ENCODE data around the gene ITGA11. TPM values are rescaled to one million over a fixed set of nuclear protein-coding genes. Genes with fewer than 3 reads are reported as not detected.
A peak's percentile ranks its signal among the peaks of the same experiment; 100 is the strongest.

The ITGA11 gene
- total and polyA plus RNA-seq, 2 donors from 2014 or later: 3.4 to 11.1 TPM

DNA sequence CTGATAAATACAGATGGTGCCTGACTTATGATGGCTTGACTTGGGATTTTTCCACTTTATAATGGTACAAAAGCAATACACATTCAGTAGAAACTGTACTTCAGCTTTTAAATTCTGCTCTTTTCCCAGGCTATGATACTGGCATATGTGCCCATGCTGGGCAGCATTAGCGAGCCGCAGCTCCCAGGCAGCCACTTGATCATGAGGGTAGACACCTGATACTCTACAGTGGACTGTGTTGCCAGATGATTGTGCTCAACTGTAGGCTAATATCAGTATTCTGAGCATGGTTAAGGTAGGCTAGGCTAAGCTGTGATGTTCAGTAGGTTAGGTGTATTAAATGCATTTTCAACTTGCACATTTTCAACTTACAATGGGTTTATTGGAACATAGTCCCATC, 172.1 kb downstream of the ITGA11 start:
- no peak for DNase-seq
- TF ChIP-seq, protein P1, sequence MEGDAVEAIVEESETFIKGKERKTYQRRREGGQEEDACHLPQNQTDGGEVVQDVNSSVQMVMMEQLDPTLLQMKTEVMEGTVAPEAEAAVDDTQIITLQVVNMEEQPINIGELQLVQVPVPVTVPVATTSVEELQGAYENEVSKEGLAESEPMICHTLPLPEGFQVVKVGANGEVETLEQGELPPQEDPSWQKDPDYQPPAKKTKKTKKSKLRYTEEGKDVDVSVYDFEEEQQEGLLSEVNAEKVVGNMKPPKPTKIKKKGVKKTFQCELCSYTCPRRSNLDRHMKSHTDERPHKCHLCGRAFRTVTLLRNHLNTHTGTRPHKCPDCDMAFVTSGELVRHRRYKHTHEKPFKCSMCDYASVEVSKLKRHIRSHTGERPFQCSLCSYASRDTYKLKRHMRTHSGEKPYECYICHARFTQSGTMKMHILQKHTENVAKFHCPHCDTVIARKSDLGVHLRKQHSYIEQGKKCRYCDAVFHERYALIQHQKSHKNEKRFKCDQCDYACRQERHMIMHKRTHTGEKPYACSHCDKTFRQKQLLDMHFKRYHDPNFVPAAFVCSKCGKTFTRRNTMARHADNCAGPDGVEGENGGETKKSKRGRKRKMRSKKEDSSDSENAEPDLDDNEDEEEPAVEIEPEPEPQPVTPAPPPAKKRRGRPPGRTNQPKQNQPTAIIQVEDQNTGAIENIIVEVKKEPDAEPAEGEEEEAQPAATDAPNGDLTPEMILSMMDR (IDR thresholded peaks at IDR 0.05; ENCODE audit: borderline replicate concordance, extremely low read depth, insufficient read depth): no peak
- Histone ChIP-seq H3K4me3 (ENCODE audit: low read length in 3 of 3) (no peak overlapping the region), H3K9ac (ENCODE audit: low read length in 3 of 3) (no peak overlapping the region), H3K4me1 (ENCODE audit: control insufficient read depth in 2 of 3, insufficient read depth in 2 of 3, low read depth in 1 of 3, low read length in 3 of 3) (peaks cover 0 to 2% (median 0%) of the 10 kb centered on the region in 3 donors), H3K9me3 (ENCODE audit: control insufficient read depth in 2 of 3, insufficient read depth in 1 of 3, low read length in 3 of 3) (no peaks in the 10 kb centered on the region), H3K36me3 (ENCODE audit: control insufficient read depth in 2 of 3, insufficient read depth in 3 of 3, low read length in 3 of 3) (no peaks in the 10 kb centered on the region), H3K27ac (ENCODE audit: low read depth in 2 of 2, low read length in 2 of 2) (no peak overlapping the region), H3K27me3 (ENCODE audit: control insufficient read depth, insufficient read depth, low read length) (no peaks in the 10 kb centered on the region)
- no peak for FAIRE-seq
- intact Hi-C loops (cut with DNase I): no loop called here

GRCh38 chr15:68258692-68259091, 173.3 kb downstream of the ITGA11 start:
- DNase-seq (no peak), FAIRE-seq (no peak)
- Histone ChIP-seq H3K9me3 (ENCODE audit: control insufficient read depth in 2 of 3, insufficient read depth in 1 of 3, low read length in 3 of 3) (no peaks in the 10 kb centered on the region), H3K4me3 (ENCODE audit: low read length in 3 of 3) (no peak overlapping the region), H3K9ac (ENCODE audit: low read length in 3 of 3) (no peak overlapping the region), H3K4me1 (ENCODE audit: control insufficient read depth in 2 of 3, insufficient read depth in 2 of 3, low read depth in 1 of 3, low read length in 3 of 3) (peaks cover 0 to 2% (median 0%) of the 10 kb centered on the region in 3 donors), H3K27me3 (ENCODE audit: control insufficient read depth, insufficient read depth, low read length) (no peaks in the 10 kb centered on the region), H3K27ac (ENCODE audit: low read depth in 2 of 2, low read length in 2 of 2) (no peak overlapping the region), H3K36me3 (ENCODE audit: control insufficient read depth in 2 of 3, insufficient read depth in 3 of 3, low read length in 3 of 3) (no peaks in the 10 kb centered on the region)
- intact Hi-C loops (cut with DNase I): no loop called here
- TF ChIP-seq, protein P1 (IDR thresholded peaks at IDR 0.05; ENCODE audit: borderline replicate concordance, extremely low read depth, insufficient read depth): no peak

DNA sequence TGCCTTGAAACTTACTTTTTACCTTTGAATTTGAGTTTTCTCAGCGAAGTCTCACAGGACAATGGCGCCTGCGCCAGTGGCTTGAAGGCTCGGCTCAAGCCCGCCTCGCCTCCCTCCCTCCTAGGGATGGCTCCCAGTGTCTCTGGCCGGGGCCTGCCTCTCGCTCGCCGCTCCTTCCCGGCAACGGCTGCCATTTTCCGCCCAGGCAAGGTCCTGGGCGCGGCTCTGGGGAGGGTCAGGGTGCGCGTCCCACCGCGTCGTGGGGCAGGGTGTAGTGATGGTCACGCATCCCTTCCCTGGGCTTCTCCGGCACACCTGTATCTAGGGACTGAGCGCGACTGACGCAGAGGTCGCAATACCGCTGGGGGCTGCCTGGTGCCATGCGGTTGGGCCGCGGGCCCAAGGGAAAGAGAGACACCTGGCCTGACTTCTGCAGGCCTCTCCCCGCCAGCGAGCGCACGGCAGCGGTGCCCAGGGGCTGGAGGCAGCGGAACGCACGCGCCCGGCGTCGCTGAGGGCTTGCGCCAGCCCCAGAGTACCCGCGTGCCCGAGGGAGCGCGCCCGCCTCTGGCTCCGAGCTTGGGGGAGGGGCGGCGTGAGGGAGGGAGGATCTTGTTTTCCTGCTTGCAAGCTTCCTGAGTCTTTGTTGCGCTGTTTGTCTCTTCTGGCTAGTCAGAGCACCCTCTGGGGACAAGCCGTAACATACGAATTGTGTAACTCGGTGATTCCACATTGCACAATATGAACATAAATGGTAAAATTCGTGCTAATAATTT, 175.1 kb downstream of the ITGA11 start:
- no peaks in the 10 kb centered on the region for H3K36me3 ChIP-seq (ENCODE audit: control insufficient read depth in 2 of 3, insufficient read depth in 3 of 3, low read length in 3 of 3)
- H3K9ac ChIP-seq (ENCODE audit: low read length in 3 of 3): peak overlapping the region; percentile 39 to 76 (median 61)
- H3K4me1 ChIP-seq (ENCODE audit: control insufficient read depth in 2 of 3, insufficient read depth in 2 of 3, low read depth in 1 of 3, low read length in 3 of 3): peaks cover 0 to 7% (median 0%) of the 10 kb centered on the region in 3 donors
- H3K9me3 ChIP-seq (ENCODE audit: control insufficient read depth in 2 of 3, insufficient read depth in 1 of 3, low read length in 3 of 3): no peaks in the 10 kb centered on the region
- no peak for FAIRE-seq
- intact Hi-C loops (cut with DNase I): no loop called here
- TF ChIP-seq, protein P1 (IDR thresholded peaks at IDR 0.05; ENCODE audit: borderline replicate concordance, extremely low read depth, insufficient read depth): no peak
- DNase-seq: peak; percentile 93 to 96 (median 95)
- H3K27me3 ChIP-seq (ENCODE audit: control insufficient read depth, insufficient read depth, low read length): no peaks in the 10 kb centered on the region
- peak overlapping the region; percentile 81 to 91 for H3K27ac ChIP-seq (ENCODE audit: low read depth in 2 of 2, low read length in 2 of 2)
- H3K4me3 ChIP-seq (ENCODE audit: low read length in 3 of 3): peak overlapping the region; percentile 56 to 71 (median 60)

Measured in kidney (tissue), 14 donors.